NCI-H510A (cell line): ENCODE data around the gene PTOV1.

Experiments used
- DNase-seq: peaks from one replicate; lab custom pipeline; 2025; lab: John Stamatoyannopoulos, UW

The PTOV1 gene

GRCh38 chr19:49850487-49851342 is at the start of gene PTOV1:
Gene PTOV1 (plus strand): TSS chr19:49851159.
- DNase-seq, result peak; percentile 86

- no peak for DNase-seq
These were observed 49.5 kb upstream of the PTOV1 start for GRCh38 chr19:49801401-49801888.

GRCh38 chr19:49801966-49802661 is 48.8 kb upstream of the PTOV1 start:
- peak; percentile 80 for DNase-seq

- peak; percentile 92 for DNase-seq
These were observed 48.0 kb upstream of the PTOV1 start for GRCh38 chr19:49802836-49803528.

- DNase-seq, result no peak
These were observed 47.5 kb upstream of the PTOV1 start for GRCh38 chr19:49803529-49803856.

GRCh38 chr19:49805822-49806619 is 44.9 kb upstream of the PTOV1 start:
- DNase-seq, result no peak

GRCh38 chr19:49806620-49806959 is 44.4 kb upstream of the PTOV1 start:
- DNase-seq, result no peak

GRCh38 chr19:49807058-49807903 is 43.7 kb upstream of the PTOV1 start:
- DNase-seq, result no peak

GRCh38 chr19:49807904-49808675 is 42.9 kb upstream of the PTOV1 start:
- no peak for DNase-seq

GRCh38 chr19:49808711-49809159 is 42.2 kb upstream of the PTOV1 start:
- peak; percentile 76 for DNase-seq

- DNase-seq, result no peak
These were observed 41.6 kb upstream of the PTOV1 start for GRCh38 chr19:49809160-49809940.

GRCh38 chr19:49809941-49810389 is 41.0 kb upstream of the PTOV1 start:
- DNase-seq, result no peak

- DNase-seq, result no peak
These were observed 39.6 kb upstream of the PTOV1 start for GRCh38 chr19:49811328-49811727.

GRCh38 chr19:49812452-49812996 is 38.4 kb upstream of the PTOV1 start:
- DNase-seq, result no peak

- peak; percentile 94 for DNase-seq
These were observed 37.7 kb upstream of the PTOV1 start, which contains the start of gene FUZ for GRCh38 chr19:49812997-49813861. Gene FUZ (minus strand): TSS chr19:49813292. CDS start chr19:49813106, 186 bp downstream.

- no peak for DNase-seq
These were observed 36.9 kb upstream of the PTOV1 start for GRCh38 chr19:49814010-49814409.

- no peak for DNase-seq
These were observed 34.4 kb upstream of the PTOV1 start for GRCh38 chr19:49816590-49816989.
